Parathyroid adenoma (tissue), 2 donors: ENCODE results near the gene STIM1.

Experiments used
- H2AFZ ChIP-seq: fragments of 300-600 bp; sonication (generic); one replicate; pipeline ENCODE4 v1.7.0; 2017; ENCODE audit warnings: antibody characterized with exemption, mild to moderate bottlenecking
- H3K27ac ChIP-seq: fragments of 300-600 bp; sonication (generic); one replicate; pipeline ENCODE4 v1.7.0; 2017
- H3K27me3 ChIP-seq: fragments of 300-600 bp; sonication (generic); one replicate; pipeline ENCODE4 v1.7.0; 2017; ENCODE audit warnings: low read length; ENCODE audit not compliant: control insufficient read depth, insufficient read depth
- H3K36me3 ChIP-seq: fragments of 300-600 bp; sonication (generic); one replicate; pipeline ENCODE4 v1.7.0; 2017; ENCODE audit warnings: low read length; ENCODE audit not compliant: control insufficient read depth, insufficient read depth
- H3K4me1 ChIP-seq: fragments of 300-600 bp; sonication (generic); one replicate; pipeline ENCODE4 v1.7.0; 2017; ENCODE audit warnings: control low read depth
- H3K4me2 ChIP-seq: fragments of 300-600 bp; sonication (generic); one replicate; pipeline ENCODE4 v1.7.0; 2017; ENCODE audit warnings: low read length
- H3K4me3 ChIP-seq: fragments of 300-600 bp; sonication (generic); one replicate; pipeline ENCODE4 v1.7.0; 2017; ENCODE audit warnings: low read depth, low read length
- H3K79me2 ChIP-seq: fragments of 300-600 bp; sonication (generic); one replicate; pipeline ENCODE4 v1.7.0; 2017; ENCODE audit warnings: control low read depth
- H3K9ac ChIP-seq: fragments of 300-600 bp; sonication (generic); one replicate; pipeline ENCODE4 v1.7.0; 2017; ENCODE audit warnings: mild to moderate bottlenecking
- H3K9me3 ChIP-seq: fragments of 300-600 bp; sonication (generic); one replicate; pipeline ENCODE4 v1.7.0; 2017; ENCODE audit warnings: low read length; ENCODE audit not compliant: control insufficient read depth
- TF ChIP-seq, protein P1 (sequence below): fragments of 300-600 bp; sonication (generic); IDR thresholded peaks from one replicate; pipeline ENCODE4 v1.7.0; 2017; ENCODE audit warnings: antibody characterized with exemption, mild to moderate bottlenecking
- donor health status: primary hyperparathyroidism.

The STIM1 gene

DNA sequence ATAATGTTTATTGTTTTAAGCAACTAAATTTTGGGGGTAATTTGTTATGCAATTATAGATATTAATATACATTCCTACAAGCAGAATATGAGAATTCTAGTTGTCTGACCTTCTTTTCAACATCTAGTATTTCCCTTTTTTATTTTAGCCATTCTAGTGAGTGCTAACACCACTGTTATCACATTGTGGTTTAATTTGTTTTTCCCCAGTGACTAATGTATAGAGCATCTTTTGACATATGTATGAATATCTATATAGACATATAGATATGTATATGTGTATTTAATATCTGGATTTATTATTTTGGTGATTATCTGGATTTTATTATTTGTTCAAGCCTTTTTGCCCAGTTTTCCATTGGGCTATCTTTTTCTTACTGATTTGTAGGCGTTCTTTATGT lies 66.6 kb downstream of the STIM1 start:
- Histone ChIP-seq H2AFZ (no peak overlapping the region), H3K9me3 (no peaks in the 10 kb centered on the region), H3K4me1 (no peaks in the 10 kb centered on the region), H3K27ac (no peak overlapping the region), H3K9ac (no peak overlapping the region), H3K36me3 (no peaks in the 10 kb centered on the region), H3K4me2 (no peak overlapping the region), H3K79me2 (no peaks in the 10 kb centered on the region), H3K4me3 (no peak overlapping the region), H3K27me3 (no peaks in the 10 kb centered on the region)
- TF ChIP-seq, protein P1, sequence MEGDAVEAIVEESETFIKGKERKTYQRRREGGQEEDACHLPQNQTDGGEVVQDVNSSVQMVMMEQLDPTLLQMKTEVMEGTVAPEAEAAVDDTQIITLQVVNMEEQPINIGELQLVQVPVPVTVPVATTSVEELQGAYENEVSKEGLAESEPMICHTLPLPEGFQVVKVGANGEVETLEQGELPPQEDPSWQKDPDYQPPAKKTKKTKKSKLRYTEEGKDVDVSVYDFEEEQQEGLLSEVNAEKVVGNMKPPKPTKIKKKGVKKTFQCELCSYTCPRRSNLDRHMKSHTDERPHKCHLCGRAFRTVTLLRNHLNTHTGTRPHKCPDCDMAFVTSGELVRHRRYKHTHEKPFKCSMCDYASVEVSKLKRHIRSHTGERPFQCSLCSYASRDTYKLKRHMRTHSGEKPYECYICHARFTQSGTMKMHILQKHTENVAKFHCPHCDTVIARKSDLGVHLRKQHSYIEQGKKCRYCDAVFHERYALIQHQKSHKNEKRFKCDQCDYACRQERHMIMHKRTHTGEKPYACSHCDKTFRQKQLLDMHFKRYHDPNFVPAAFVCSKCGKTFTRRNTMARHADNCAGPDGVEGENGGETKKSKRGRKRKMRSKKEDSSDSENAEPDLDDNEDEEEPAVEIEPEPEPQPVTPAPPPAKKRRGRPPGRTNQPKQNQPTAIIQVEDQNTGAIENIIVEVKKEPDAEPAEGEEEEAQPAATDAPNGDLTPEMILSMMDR = no peak

DNA sequence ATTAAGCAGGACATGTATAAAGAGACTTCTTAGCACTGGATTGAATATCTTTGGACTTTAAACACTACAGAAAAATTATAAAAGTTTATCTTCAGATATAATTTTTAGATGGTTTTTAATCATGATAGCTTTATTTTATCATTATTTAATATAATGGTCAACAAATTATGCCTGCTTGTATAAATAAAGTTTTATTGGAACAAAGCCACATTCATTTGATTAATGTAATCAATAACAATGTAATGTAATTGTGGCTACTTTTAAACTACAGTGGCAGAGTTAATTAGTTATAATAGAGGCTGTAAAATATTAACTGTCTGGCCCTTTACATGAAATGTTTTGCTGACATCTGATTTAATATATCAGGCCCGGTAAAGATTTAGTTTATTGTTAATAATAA lies 70.0 kb downstream of the STIM1 start:
- H3K36me3 ChIP-seq = no peaks in the 10 kb centered on the region
- TF ChIP-seq, protein P1 = no peak
- no peak overlapping the region for H3K27ac ChIP-seq
- H3K27me3 ChIP-seq = no peaks in the 10 kb centered on the region
- H3K9me3 ChIP-seq = no peaks in the 10 kb centered on the region
- no peaks in the 10 kb centered on the region for H3K79me2 ChIP-seq
- no peak overlapping the region for H3K4me2 ChIP-seq
- H2AFZ ChIP-seq = no peak overlapping the region
- no peak overlapping the region for H3K4me3 ChIP-seq
- H3K4me1 ChIP-seq = peaks cover 8% of the 10 kb centered on the region
- H3K9ac ChIP-seq = no peak overlapping the region

DNA sequence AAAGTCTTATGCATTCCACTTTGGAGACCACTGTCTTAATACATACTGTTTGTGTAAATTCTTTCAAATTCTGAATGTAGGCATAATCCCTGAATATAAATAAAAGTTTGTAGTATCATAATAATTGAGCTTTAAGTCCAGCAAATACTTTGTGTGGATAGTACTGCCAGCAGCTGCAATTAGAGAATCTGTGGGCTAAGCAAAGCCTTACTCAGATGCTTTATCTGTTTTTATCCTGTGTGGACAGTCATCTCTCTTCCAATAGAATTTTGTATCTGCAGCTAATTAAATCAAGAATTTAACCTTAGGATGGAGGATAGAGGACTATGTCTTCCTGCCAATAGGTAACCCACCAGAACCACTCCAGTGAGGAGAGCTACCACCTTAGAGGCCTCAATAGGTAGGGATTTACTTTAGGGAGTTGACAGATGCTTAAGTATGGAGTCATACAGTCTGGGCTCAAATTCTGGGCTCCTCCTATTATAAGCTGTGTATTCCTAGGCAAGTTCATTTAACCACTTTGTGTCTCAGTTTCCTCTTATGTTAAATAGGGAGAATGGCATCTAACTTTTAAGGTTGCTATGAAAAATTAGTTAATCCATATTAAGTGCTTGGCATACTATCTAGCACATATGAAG lies 71.1 kb downstream of the STIM1 start:
- Histone ChIP-seq H3K4me1 (peaks cover 10% of the 10 kb centered on the region), H3K27ac (no peak overlapping the region)

DNA sequence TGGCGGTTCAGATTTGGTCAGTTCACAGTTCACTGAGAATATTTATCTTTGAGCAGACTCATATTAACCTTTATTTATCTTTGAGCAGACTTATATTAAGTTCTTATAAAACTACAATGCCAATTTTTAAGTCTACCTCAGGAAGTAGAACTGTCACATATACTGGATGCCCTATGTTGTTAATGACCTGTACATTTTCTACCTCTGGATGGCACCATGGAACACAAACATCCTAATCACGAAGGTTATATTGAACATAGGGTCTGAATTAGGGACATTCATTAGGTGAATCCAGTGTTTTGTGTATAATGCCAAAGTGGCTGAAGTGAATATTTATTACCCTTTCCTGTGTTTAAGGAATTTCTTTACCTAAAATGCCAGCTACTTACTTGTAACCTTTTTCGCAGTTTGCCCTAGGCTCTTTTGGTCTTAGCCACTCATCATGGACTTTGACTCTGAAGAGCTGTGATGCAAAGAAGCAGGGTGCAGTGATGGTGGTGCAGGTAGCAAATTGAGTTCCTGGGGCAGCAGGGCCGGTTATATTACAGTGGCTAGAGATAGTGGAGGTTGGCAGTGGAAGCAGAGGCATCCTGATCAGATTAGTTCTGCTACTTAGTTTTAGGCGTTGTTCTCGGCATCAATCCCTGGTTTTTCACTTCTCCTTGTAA lies 71.8 kb downstream of the STIM1 start:
- Histone ChIP-seq H2AFZ (no peak overlapping the region), H3K9ac (no peak overlapping the region), H3K4me1 (peaks cover 10% of the 10 kb centered on the region), H3K27ac (no peak overlapping the region), H3K9me3 (no peaks in the 10 kb centered on the region), H3K4me2 (no peak overlapping the region), H3K36me3 (no peaks in the 10 kb centered on the region), H3K79me2 (peaks cover 6% of the 10 kb centered on the region), H3K27me3 (no peaks in the 10 kb centered on the region), H3K4me3 (no peak overlapping the region)
- TF ChIP-seq, protein P1 = no peak

More for the DNA sequence above, 71.1 kb downstream of the STIM1 start:
- no peak overlapping the region for H3K4me2 ChIP-seq
- H3K36me3 ChIP-seq = no peaks in the 10 kb centered on the region
- no peak overlapping the region for H3K4me3 ChIP-seq
- no peaks in the 10 kb centered on the region for H3K27me3 ChIP-seq
- H3K9me3 ChIP-seq = no peaks in the 10 kb centered on the region
- TF ChIP-seq, protein P1 = no peak
- peaks cover 5% of the 10 kb centered on the region for H3K79me2 ChIP-seq
- no peak overlapping the region for H2AFZ ChIP-seq
- no peak overlapping the region for H3K9ac ChIP-seq

DNA sequence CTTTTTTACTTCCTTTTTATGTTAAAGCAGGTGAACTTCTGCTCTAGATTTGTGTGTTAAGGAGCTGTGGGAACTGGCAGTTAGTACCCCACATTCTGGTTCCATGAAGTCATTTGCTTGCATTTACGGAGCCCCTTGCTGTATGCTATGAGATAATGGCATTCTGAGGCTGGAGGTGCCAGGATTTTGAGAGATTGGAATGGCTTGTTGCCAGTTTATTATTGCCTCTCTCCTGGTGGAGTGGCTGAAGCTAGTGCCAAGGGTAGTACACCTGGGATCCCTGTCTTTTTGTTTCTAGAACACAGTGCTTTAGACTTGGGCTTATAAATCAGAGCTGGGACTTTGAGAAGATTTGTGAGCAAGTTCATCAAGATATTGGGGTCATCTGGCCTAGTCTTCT lies 73.8 kb downstream of the STIM1 start:
- TF ChIP-seq, protein P1 = no peak
- Histone ChIP-seq H3K27ac (peak overlapping the region; percentile 75), H3K4me2 (peak overlapping the region; percentile 29), H3K27me3 (no peaks in the 10 kb centered on the region), H2AFZ (no peak overlapping the region), H3K4me1 (peaks cover 10% of the 10 kb centered on the region), H3K9ac (no peak overlapping the region), H3K36me3 (no peaks in the 10 kb centered on the region), H3K9me3 (no peaks in the 10 kb centered on the region), H3K79me2 (peaks cover 6% of the 10 kb centered on the region), H3K4me3 (no peak overlapping the region)
